ENCODE results near the gene TBX19.

TBX19 gene

DNA sequence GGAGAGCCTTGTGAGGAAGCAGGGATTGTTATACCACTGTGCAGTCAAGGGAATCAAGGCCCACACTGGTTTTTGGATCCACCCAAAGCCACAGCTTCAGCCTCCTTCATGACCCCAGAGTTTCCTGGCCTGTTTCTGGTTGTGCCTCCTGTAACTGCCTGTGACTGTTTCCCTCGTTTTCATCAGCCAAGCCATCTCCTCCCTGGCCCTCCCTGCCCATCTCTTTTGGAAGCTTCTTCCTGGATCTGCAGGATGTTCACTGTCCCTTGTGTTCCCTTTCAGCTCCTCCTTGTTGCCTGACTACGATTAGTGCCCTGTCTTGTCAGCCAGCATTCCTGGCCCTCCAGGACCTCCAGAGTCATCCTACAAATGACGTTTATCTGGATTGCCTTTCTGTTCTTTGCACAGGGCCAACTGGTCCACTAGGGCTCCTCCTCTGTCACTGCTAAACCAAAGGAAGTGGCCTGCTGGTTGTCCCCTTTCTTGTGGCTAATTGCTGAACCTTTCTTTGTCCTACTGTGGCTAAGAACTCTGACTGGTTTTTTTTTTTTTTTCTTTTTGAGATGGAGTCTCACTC, 37.0 kb upstream of the TBX19 start:
- no peak for DNase-seq (ENCODE audit: low read depth)
- TF ChIP-seq, protein P1, sequence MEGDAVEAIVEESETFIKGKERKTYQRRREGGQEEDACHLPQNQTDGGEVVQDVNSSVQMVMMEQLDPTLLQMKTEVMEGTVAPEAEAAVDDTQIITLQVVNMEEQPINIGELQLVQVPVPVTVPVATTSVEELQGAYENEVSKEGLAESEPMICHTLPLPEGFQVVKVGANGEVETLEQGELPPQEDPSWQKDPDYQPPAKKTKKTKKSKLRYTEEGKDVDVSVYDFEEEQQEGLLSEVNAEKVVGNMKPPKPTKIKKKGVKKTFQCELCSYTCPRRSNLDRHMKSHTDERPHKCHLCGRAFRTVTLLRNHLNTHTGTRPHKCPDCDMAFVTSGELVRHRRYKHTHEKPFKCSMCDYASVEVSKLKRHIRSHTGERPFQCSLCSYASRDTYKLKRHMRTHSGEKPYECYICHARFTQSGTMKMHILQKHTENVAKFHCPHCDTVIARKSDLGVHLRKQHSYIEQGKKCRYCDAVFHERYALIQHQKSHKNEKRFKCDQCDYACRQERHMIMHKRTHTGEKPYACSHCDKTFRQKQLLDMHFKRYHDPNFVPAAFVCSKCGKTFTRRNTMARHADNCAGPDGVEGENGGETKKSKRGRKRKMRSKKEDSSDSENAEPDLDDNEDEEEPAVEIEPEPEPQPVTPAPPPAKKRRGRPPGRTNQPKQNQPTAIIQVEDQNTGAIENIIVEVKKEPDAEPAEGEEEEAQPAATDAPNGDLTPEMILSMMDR (IDR thresholded peaks at IDR 0.05; ENCODE audit: control insufficient read depth, insufficient read depth, low read depth, low read length, missing control alignments): no peak
- no peak overlapping the region for H3K4me3 ChIP-seq (ENCODE audit: control insufficient read depth, low read depth, low read length)

DNA sequence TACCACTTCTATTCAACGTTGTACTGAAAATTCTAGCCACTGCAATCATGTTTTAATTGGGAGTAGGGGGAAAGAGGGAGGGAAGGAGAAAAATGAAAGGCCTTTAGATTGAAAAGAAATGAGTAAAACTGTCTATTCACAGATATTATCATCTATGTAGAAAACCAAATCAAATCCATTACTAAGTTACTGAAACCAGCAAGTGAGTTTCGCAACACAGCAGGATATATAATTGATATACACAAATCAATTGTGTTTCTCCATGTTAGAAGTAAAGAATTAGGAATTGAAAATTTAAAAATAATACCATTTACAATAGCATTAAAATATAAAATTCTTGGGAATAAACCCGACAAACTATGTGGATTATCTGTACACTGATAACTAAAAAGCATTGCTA, 35.6 kb upstream of the TBX19 start:
- H3K4me3 ChIP-seq (ENCODE audit: control insufficient read depth, low read depth, low read length): no peak overlapping the region
- TF ChIP-seq, protein P1 (IDR thresholded peaks at IDR 0.05; ENCODE audit: control insufficient read depth, insufficient read depth, low read depth, low read length, missing control alignments): no peak
- DNase-seq (ENCODE audit: low read depth): no peak

DNA sequence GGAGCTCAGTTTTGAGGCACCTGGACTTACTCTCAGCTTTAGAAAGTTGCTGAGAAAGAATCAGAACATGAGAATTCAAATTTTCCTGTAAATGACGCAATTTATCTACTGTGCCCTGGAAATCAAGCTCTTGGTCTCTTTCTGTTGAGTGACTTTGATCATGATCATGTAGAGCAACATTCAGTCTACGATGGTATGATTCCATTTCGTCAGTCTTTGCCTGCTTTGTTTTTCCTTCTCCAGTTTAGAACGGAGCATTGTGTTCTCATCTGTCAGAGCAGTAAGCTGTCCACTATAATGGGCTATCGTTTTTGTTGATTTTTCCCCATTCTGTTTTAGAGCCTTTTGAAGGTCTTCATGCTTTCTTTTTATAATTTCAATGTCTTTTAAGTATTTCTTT, 34.2 kb upstream of the TBX19 start:
- DNase-seq (ENCODE audit: low read depth): no peak
- TF ChIP-seq, protein P1 (IDR thresholded peaks at IDR 0.05; ENCODE audit: control insufficient read depth, insufficient read depth, low read depth, low read length, missing control alignments): no peak
- H3K4me3 ChIP-seq (ENCODE audit: control insufficient read depth, low read depth, low read length): no peak overlapping the region

DNA sequence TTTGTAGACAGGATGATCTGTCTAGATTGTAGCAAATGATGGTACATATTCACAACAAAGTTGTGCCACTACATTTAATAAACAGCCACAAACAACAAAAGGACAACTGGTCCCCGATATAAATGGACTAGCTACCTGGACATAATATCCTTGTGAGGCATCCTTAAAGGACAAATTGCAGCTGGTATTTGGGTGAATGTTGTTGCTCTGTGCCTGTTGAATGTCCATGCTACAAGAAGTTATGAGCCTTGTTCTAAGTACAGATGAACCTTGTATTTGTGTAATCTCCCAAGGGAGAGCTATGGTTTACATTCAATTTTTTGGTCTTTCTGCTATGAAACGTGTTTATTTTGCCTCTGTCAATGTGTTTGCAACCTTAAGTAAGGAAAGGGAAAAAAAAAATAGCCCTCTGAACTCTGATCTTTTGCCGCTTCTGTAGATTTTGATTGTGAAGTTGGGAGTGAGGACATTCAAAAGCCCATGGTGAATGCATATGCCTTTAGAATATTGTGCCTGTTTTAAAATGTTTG, 28.4 kb upstream of the TBX19 start:
- no peak for DNase-seq (ENCODE audit: low read depth)
- H3K4me3 ChIP-seq (ENCODE audit: control insufficient read depth, low read depth, low read length): no peak overlapping the region
- TF ChIP-seq, protein P1 (IDR thresholded peaks at IDR 0.05; ENCODE audit: control insufficient read depth, insufficient read depth, low read depth, low read length, missing control alignments): no peak

DNA sequence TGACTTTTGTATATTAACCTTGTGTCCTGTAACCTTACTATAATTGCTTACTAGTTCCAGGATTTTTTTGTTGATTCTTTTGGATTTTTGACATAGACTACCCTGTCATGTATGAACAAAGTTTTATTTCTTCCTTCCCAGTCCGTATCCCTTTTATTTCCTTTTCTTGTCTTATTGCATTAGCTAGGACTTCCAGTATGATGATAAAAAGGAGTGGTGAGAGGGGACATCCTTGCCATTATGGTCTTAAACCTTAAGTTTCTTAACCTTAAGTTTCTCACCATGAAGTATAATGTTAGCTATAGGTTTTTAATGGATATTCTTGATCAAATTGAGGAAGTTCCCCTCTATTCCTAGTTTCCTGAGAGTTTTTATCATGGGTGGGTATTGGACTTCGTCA, 24.5 kb upstream of the TBX19 start:
- no peak overlapping the region for H3K4me3 ChIP-seq (ENCODE audit: control insufficient read depth, low read depth, low read length)
- DNase-seq (ENCODE audit: low read depth): no peak
- TF ChIP-seq, protein P1 (IDR thresholded peaks at IDR 0.05; ENCODE audit: control insufficient read depth, insufficient read depth, low read depth, low read length, missing control alignments): no peak

DNA sequence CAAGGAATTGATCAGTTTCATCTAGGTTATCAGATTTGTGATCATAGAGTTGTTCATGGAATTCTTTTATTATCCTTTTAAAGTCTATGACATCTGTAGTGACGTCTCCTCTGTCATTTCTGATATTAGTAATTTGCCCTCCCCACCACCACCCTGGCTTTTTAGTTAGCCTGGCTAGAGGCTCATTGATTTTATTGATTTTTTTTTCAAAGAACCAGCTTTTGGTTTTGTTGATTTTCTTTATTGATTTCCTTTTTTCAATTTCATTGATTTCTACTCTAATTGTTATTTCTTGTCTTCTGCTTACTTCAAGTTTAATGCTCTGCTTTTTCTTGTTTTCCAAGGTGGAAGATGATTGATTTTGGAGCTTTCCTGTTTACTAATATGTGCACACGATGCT, 23.3 kb upstream of the TBX19 start:
- DNase-seq (ENCODE audit: low read depth): no peak
- H3K4me3 ChIP-seq (ENCODE audit: control insufficient read depth, low read depth, low read length): no peak overlapping the region
- TF ChIP-seq, protein P1 (IDR thresholded peaks at IDR 0.05; ENCODE audit: control insufficient read depth, insufficient read depth, low read depth, low read length, missing control alignments): no peak
